Measurements from ENCODE around the gene COL13A1.

The COL13A1 gene

DNA sequence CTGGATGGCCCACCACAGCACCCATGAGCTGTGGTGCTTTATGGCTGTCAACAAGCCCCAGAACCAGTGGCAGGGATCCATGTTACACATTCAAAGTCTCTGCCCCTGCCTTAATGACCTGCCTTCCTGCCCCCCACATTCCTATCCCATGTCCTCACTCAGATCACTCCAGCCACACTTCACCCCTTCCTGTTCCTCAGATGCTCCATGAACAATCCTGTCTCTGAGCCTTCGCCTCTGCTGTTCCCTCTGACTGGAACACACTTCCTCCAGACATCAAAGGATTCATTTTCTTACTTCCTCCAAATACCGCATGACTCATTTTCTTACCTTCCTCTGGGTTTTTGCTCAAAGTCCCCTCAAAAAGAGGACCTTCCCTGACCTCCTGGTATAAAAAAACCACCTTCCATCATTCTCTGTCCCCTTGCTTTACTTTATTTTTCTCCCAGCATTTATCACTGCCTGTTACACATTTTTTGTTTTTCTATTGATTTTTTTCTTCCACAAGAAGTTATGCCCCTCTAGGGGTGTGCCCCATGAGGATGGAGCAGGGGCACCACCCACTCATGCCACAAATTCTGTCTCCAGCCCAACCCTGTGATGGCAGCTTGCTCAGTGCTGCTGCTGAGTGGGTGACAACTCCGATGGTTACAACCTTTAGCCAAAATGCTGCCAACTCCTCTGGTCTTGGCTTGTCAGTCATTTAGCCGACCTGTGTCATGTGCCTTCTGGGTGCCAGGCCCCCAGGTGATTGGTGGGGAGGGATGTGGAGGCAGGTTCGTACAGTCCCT, 18.2 kb downstream of the COL13A1 start:
- Histone ChIP-seq H3K27ac (no peak overlapping the region), H2AFZ (no peak overlapping the region), H3K4me3 (ENCODE audit: low read depth, low read length) (no peak overlapping the region), H3K36me3 (ENCODE audit: control insufficient read depth, insufficient read depth, low read length) (no peaks in the 10 kb centered on the region), H3K79me2 (no peaks in the 10 kb centered on the region), H3K4me2 (ENCODE audit: low read length) (no peak overlapping the region), H3K4me1 (no peaks in the 10 kb centered on the region), H3K9me3 (ENCODE audit: control insufficient read depth, low read length) (no peaks in the 10 kb centered on the region), H3K27me3 (ENCODE audit: control insufficient read depth, insufficient read depth, low read length) (no peaks in the 10 kb centered on the region), H3K9ac (no peak overlapping the region)
- TF ChIP-seq, protein P1, sequence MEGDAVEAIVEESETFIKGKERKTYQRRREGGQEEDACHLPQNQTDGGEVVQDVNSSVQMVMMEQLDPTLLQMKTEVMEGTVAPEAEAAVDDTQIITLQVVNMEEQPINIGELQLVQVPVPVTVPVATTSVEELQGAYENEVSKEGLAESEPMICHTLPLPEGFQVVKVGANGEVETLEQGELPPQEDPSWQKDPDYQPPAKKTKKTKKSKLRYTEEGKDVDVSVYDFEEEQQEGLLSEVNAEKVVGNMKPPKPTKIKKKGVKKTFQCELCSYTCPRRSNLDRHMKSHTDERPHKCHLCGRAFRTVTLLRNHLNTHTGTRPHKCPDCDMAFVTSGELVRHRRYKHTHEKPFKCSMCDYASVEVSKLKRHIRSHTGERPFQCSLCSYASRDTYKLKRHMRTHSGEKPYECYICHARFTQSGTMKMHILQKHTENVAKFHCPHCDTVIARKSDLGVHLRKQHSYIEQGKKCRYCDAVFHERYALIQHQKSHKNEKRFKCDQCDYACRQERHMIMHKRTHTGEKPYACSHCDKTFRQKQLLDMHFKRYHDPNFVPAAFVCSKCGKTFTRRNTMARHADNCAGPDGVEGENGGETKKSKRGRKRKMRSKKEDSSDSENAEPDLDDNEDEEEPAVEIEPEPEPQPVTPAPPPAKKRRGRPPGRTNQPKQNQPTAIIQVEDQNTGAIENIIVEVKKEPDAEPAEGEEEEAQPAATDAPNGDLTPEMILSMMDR (IDR thresholded peaks at IDR 0.05) = no peak

DNA sequence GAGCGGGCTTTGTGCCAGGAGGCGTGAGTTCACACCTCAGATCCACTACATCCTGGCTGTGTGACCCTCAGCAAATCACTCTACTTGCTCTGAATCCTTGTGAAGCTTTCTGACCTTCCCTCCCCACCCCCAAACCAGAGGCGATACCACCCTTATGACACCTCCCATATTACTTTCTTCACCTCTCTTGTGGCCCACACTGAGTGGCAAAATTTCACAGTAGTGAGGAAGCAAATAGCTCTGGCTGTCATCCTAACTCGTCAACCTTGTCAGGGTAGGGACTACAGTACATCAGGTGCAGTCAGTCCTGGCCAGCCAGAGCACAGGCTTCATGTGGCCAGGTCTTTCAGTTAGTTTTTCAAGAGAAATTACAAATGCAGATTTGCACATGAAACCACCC, 19.1 kb downstream of the COL13A1 start:
- no peak overlapping the region for H3K4me3 ChIP-seq (ENCODE audit: low read depth, low read length)
- no peak overlapping the region for H3K9ac ChIP-seq
- H3K9me3 ChIP-seq (ENCODE audit: control insufficient read depth, low read length) = no peaks in the 10 kb centered on the region
- no peak overlapping the region for H3K27ac ChIP-seq
- H3K79me2 ChIP-seq = no peaks in the 10 kb centered on the region
- no peaks in the 10 kb centered on the region for H3K27me3 ChIP-seq (ENCODE audit: control insufficient read depth, insufficient read depth, low read length)
- no peak overlapping the region for H3K4me2 ChIP-seq (ENCODE audit: low read length)
- H3K4me1 ChIP-seq = no peaks in the 10 kb centered on the region
- no peak overlapping the region for H2AFZ ChIP-seq
- H3K36me3 ChIP-seq (ENCODE audit: control insufficient read depth, insufficient read depth, low read length) = no peaks in the 10 kb centered on the region
- TF ChIP-seq, protein P1 (IDR thresholded peaks at IDR 0.05) = no peak

DNA sequence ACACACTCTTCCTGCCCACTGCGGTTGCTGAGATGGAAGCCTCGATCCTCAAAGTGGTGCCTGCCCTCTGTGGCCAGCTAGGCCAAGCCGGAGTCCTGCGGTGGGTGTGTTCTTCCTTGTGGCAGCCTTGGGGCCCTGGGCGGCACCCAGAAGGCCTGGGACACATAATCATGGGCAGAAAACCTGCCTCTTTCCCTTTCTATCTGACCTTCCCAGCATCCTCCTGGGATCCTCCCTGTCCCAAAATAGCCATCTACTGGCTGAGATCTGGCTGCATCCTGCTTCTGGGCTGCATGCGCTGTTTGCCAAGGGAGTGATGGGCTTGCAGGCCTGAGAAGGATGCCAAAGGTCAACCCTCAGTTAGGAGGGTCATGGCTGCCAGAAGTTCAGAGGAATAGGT, 23.9 kb downstream of the COL13A1 start:
- no peak overlapping the region for H2AFZ ChIP-seq
- H3K4me3 ChIP-seq (ENCODE audit: low read depth, low read length) = no peak overlapping the region
- H3K4me1 ChIP-seq = no peaks in the 10 kb centered on the region
- H3K9me3 ChIP-seq (ENCODE audit: control insufficient read depth, low read length) = no peaks in the 10 kb centered on the region
- TF ChIP-seq, protein P1 (IDR thresholded peaks at IDR 0.05) = no peak
- H3K36me3 ChIP-seq (ENCODE audit: control insufficient read depth, insufficient read depth, low read length) = no peaks in the 10 kb centered on the region
- no peak overlapping the region for H3K4me2 ChIP-seq (ENCODE audit: low read length)
- no peaks in the 10 kb centered on the region for H3K27me3 ChIP-seq (ENCODE audit: control insufficient read depth, insufficient read depth, low read length)
- H3K27ac ChIP-seq = peak overlapping the region; percentile 8
- no peak overlapping the region for H3K9ac ChIP-seq
- H3K79me2 ChIP-seq = no peaks in the 10 kb centered on the region

DNA sequence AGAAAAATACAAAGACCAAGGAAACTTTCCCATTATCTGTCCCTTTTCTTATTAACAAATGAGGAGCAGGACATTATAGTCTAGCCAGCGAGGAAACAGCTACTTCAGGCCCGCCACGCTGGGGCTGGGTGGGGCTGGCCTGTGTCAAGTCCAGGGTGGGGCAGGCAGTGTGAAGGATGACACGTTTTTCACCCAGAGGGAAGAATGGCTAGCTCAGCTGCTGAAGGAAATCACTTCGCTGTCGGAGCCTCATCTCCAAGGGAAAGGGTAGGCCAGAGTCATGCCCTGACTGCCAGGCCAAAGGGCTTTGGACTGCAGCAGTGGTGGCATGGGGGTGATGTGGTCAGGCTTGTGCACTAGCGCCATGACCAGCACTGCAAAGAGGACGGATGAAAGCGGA, 24.4 kb downstream of the COL13A1 start:
- no peak overlapping the region for H3K9ac ChIP-seq
- no peaks in the 10 kb centered on the region for H3K9me3 ChIP-seq (ENCODE audit: control insufficient read depth, low read length)
- H3K27me3 ChIP-seq (ENCODE audit: control insufficient read depth, insufficient read depth, low read length) = no peaks in the 10 kb centered on the region
- no peaks in the 10 kb centered on the region for H3K36me3 ChIP-seq (ENCODE audit: control insufficient read depth, insufficient read depth, low read length)
- TF ChIP-seq, protein P1 (IDR thresholded peaks at IDR 0.05) = no peak
- no peak overlapping the region for H3K4me3 ChIP-seq (ENCODE audit: low read depth, low read length)
- H2AFZ ChIP-seq = no peak overlapping the region
- no peak overlapping the region for H3K27ac ChIP-seq
- H3K4me1 ChIP-seq = no peaks in the 10 kb centered on the region
- no peaks in the 10 kb centered on the region for H3K79me2 ChIP-seq
- H3K4me2 ChIP-seq (ENCODE audit: low read length) = no peak overlapping the region
